NCI-H1417 treated with DMSO at 0.1 percent for 48 hours (cell line): ENCODE measurements around the gene METAP1.
"Not testable (repeated sequence)": the region's sequence is repeated elsewhere in the genome, so short reads cannot be mapped to it uniquely, and the experiment has no call there.

Experiments used
- DNase-seq: peaks from one replicate; lab custom pipeline; 2025; lab: John Stamatoyannopoulos, UW

The METAP1 gene

GRCh38 chr4:98997166-98997565 is 1.6 kb downstream of the METAP1 start:
- DNase-seq = no peak

- no peak for DNase-seq
Measured at GRCh38 chr4:98998551-98998950, 3.0 kb downstream of the METAP1 start.

DNA sequence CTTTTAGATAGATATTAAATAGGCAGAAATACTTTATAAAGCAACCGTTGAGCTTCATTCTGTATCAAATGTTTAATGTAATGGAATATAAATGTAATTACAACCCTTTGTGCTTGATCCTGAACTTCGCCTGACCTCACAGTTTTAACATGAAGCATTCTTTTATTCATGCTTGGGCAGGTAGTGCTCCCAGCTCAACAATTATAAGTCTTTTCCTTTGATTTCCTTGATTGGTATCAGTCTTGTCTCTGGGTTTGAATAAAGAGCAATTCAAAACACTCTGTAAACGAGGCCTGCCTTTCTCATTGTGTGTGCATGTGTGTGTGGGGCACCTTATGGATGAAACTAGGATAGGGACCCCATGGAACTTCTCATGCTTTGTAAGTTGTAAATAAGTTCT is 6.8 kb downstream of the METAP1 start:
- DNase-seq = no peak

GRCh38 chr4:99008051-99008450 is 12.5 kb downstream of the METAP1 start:
- no peak for DNase-seq

DNA sequence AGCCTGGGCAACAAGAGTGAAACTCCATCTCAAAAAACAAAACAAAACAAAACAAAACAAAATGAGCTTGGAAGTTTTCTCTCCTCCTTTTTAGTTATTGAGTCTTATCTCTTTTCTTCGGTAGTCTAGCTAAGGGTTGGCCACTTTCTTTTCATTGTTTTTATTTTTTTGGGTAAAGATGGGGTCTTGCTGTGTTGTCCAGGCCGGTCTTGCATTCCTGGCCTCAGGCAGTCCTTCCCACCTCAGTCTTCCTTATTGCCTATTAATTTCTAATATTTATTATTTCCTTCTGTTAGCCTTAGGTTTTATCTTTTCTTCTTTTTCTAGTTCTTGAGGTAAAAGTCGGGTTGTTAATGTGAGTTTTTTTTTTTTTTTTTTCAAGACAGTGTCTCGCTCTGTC is 16.4 kb downstream of the METAP1 start:
- no peak for DNase-seq

- no peak for DNase-seq
Measured at GRCh38 chr4:99013402-99013843, 17.9 kb downstream of the METAP1 start.

GRCh38 chr4:99013884-99014523 is 18.5 kb downstream of the METAP1 start:
- DNase-seq = no peak

DNA sequence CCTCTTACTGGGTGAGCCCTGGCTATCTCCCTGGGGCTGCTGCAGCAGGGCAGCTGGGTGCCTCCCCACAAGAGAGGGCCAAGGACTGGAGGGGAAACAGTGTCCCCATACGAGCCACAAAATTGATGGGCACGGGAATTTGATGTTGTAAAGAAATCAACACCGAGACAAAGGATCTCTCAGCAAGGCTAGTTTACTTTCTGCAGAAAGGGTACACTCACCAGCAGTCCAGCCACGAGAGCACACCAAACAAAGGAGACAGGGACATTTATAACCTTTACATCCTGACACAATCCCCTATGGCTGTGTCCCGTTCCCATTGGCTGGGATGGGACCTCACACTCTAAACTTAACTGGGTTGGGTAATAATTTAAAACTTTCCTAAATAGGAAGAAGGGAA is 25.9 kb downstream of the METAP1 start:
- DNase-seq = no peak

GRCh38 chr4:99022566-99022965 is 27.0 kb downstream of the METAP1 start:
- DNase-seq = no peak

GRCh38 chr4:99023800-99024251 is 28.3 kb downstream of the METAP1 start:
- DNase-seq = not testable (repeated sequence)

GRCh38 chr4:99024481-99025275 is 29.2 kb downstream of the METAP1 start:
- DNase-seq = no peak

DNA sequence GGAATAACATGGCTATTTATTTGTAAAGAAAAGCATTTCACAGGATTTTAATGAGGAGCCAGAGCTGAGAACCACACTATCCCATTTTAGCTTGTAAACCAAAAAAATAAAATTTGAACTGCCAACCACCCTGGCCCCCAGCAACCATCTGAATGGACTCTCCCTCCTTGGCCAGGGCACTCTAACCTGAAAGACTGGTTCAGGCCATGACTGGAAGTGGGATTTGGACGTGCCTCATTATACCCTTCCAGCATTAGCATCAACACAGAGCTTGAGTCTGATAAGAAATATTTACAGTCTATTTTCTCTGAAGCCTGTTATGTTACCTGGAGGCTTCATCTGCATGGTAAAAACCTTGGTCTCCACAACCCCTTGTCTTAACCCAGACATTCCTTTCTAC is 30.0 kb downstream of the METAP1 start:
- no peak for DNase-seq

- no peak for DNase-seq
Measured at GRCh38 chr4:99027304-99027703, 31.8 kb downstream of the METAP1 start.

DNA sequence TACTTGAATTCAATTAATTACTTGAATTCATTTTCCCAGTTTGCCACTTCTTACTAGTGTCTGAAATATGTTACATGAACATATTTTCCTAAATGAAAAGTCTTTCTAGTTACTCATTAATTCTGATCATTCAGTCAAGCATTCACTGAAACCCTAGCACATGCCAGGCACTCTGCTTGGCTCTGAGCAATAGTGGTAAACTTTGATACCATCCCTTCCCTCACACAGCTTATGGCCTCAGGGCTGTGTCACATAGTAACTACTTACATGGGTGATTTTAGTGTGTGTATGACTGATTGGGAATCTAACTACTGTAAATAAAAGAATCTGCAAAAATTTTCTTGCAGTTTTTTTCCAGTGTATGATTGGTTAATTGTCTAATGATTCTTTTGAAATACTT is 32.7 kb downstream of the METAP1 start:
- no peak for DNase-seq

GRCh38 chr4:99029018-99029735 is 33.7 kb downstream of the METAP1 start:
- no peak for DNase-seq

DNA sequence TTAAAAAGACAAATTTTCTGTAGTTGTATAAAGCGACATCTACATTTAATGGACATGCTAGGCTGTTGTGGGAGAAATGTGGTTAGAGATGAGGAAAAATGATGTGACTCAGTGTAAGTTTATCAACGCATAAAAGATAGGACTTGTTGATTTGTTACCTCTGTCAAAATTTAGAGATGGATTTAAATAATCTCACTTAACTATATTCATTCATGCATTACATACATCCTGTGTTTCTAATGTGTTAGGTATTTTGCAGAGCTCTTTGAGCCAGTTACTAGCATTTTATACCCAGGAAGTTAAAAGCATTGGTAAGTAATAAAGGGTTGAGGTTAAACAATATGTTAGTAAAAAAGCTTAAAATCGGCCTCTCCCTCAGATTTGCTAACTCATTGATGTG is 34.3 kb downstream of the METAP1 start:
- no peak for DNase-seq

DNA sequence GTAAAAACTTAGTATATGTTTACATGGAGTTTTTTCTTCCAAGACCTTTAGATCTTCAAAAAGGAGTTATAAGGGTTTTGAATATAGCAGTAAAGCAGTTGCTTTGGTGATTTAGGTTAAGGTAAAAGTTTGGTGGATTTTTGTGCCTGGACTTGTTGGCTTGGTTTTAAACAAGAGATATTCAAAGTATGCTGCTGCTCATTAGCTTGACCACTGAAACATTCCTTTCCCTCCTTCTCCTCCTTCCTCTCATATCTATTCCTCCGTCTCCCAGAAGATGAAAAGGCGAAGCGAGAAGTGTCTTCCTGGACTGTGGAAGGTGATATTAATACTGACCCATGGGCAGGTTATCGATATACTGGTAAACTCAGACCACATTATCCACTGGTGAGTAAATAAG is 38.4 kb downstream of the METAP1 start:
- no peak for DNase-seq

DNA sequence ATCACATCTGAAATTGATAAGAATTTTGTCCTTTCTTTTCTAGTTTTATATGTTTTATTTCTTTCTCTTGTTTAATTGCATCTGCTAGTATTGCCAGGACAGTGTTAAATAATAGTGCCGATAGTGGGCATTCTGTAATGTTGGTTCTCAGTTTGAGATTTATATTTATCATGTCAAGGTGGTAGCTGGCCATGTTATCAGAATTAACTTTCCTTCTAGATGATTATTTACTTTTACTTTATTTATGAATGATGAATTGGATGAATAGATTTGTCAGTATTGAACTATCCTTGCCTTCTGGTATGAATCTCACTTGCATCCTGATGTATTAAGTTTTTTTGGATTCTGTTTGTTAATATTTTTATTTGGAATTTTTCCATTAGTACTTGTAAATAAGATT is 42.7 kb downstream of the METAP1 start:
- DNase-seq = no peak

DNA sequence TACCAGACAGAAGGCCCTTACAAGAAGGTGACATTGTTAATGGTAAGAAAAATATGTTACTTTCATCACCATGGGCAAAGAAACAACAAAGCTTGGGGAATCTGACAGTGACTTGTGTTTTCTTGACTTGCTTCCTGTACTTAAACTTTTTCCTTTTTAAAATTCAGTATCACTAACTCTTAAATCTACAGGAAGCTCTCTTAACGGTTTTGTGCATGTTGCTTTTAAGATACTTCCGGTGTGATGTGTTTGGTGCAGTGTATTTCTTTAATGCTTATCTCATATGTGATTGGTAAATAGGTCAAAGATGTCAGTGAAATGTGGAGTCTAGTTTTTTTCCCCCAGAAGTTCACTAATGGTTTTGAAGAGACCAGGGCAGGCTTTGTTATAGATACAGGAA is 47.8 kb downstream of the METAP1 start:
- no peak for DNase-seq

DNA sequence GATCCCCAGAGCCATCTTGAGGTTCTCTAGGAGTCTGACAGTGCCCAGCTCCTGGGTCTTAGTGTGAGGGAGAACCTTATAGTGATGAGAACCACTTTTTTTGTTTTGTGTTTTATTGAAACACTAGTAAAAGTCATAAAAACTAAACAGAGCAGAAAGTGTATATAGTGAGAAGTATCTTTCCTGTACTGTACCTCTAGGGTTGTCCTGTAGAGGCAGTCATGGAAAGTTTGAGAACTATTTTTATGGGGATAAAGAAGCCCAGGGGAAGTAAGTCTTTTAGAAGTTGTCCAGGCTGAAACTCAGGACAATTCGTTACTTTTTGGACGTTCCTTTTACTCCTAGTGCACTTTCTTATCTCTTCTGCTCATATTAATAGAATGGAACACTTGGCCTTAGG is 52.2 kb downstream of the METAP1 start:
- no peak for DNase-seq

DNA sequence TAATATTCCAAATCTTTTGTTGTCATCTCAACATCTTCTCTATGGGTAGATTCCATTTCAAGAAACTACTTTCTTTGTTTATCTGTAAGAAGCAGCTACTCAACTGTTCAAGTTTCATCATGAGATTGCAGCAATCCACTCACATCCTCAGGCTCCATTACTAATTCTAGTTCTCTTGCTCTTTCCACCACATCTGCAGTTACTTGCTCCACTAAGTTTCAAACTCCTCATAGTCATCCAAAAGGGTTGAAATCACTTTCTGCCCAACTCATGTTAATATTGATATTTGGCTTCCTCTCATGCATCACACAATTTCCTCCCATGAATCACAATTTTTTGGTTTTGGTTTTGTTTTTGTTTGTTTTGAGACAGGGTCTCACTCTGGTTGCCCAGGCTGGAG is 57.4 kb downstream of the METAP1 start:
- no peak for DNase-seq

DNA sequence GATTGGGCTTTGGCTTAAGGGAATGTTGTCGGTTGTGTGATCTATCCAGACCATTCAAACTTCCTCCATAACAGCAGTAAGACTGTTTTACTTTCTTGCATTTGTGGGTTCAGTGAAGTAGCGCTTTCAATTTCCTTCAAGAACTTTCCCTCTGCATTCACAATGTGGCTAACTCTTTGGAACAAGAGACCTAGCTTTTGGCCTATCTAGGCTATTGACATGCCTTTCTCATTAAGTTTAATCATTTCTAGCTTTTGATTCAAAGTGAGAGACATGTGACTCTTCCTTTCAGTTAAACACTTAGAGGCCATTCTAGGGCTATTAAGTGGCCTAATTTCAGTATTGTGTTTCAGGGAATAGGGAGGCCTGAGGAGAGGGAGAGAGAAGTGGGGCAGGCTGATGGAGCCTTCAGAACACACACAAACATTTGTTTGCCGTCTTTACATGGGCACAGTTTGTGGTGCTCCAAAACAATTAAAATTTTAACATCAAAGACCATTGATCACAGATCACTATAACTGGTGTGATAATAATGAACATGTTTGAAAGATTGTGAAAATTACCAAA is 59.0 kb downstream of the METAP1 start:
- no peak for DNase-seq

DNA sequence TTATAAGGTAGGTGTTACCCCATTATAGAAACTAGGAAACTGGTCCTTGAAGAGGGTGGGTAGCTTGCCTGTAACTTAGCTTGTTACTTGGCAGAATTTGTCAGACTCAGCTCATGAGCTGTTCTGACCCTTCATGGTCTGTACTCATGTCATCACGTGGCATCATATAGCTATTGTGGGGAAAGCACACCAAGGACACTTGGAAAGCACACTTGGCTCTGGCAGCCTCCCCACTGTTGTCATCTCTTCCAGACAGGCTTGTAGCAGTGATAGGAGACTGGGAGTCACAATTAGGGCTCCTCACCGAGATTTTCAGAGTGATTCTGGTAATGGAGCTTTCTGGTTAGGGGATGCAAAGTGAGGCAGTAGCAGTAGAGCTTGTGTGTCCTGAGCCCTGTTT is 62.7 kb downstream of the METAP1 start:
- no peak for DNase-seq
